OCI-LY1 (cell line): ENCODE measurements around the gene ATP8A2.
"Not testable (repeated sequence)": the region's sequence is repeated elsewhere in the genome, so short reads cannot be mapped to it uniquely, and the experiment has no call there.

ENCODE experiments used
- H2AFZ ChIP-seq: fragments of 200-600 bp; sonication (generic), shearing (Covaris generic); 2 replicates; pipeline ENCODE4 v1.6.0; 2014; ENCODE audit warnings: antibody characterized with exemption, mild to moderate bottlenecking, low read length
- H3F3A ChIP-seq: fragments of 200-600 bp; sonication (generic), shearing (Covaris generic); 2 replicates; pipeline ENCODE4 v1.6.0; 2014; ENCODE audit warnings: mild to moderate bottlenecking, antibody characterized with exemption, low read length, moderate library complexity; ENCODE audit not compliant: insufficient read depth
- H3K27ac ChIP-seq: fragments of 200-600 bp; sonication (generic); 2 replicates; pipeline ENCODE4 v1.5.1; 2014; ENCODE audit warnings: low read length, mixed run types, mild to moderate bottlenecking, low read depth; ENCODE audit not compliant: poor library complexity, severe bottlenecking
- H3K27me3 ChIP-seq: fragments of 200-600 bp; sonication (generic); 2 replicates; pipeline ENCODE4 v1.6.0; 2014; ENCODE audit warnings: antibody characterized with exemption, mild to moderate bottlenecking, low read length, moderate library complexity; ENCODE audit not compliant: insufficient read depth
- H3K36me3 ChIP-seq: fragments of 200-600 bp; sonication (generic); 2 replicates; pipeline ENCODE4 v1.6.1; 2014; ENCODE audit warnings: mild to moderate bottlenecking, antibody characterized with exemption, low read length, moderate library complexity, mixed read lengths; ENCODE audit not compliant: insufficient read depth
- H3K4me1 ChIP-seq: fragments of 200-600 bp; sonication (generic); 2 replicates; pipeline ENCODE4 v1.5.1; 2014; ENCODE audit warnings: mild to moderate bottlenecking, low read length, moderate library complexity; ENCODE audit not compliant: insufficient read depth, severe bottlenecking
- H3K4me2 ChIP-seq: fragments of 200-600 bp; sonication (generic), shearing (Covaris generic); 2 replicates; pipeline ENCODE4 v1.6.1; 2014; ENCODE audit warnings: low read length
- H3K4me3 ChIP-seq: fragments of 200-600 bp; sonication (generic); 2 replicates; pipeline ENCODE4 v1.5.1; 2014; ENCODE audit warnings: low read length, low read depth, mild to moderate bottlenecking, mixed read lengths; ENCODE audit not compliant: poor library complexity, severe bottlenecking
- H3K79me2 ChIP-seq: fragments of 200-600 bp; shearing (Covaris generic); 2 replicates; pipeline ENCODE4 v1.6.1; 2016; ENCODE audit warnings: mixed run types, low read length, mixed read lengths; ENCODE audit not compliant: insufficient read depth
- H3K9ac ChIP-seq: fragments of 200-600 bp; sonication (generic), shearing (Covaris generic); 2 replicates; pipeline ENCODE4 v1.6.1; 2014; ENCODE audit warnings: mild to moderate bottlenecking, low read length, mixed read lengths
- H3K9me2 ChIP-seq: fragments of 200-600 bp; sonication (generic), shearing (Covaris generic); 2 replicates; pipeline ENCODE4 v1.6.1; 2014; ENCODE audit warnings: low read depth, mild to moderate bottlenecking, low read length, mixed read lengths
- H3K9me3 ChIP-seq: fragments of 200-600 bp; shearing (Covaris generic); 2 replicates; pipeline ENCODE4 v1.6.1; 2014; ENCODE audit warnings: low read length, mixed read lengths
- H4K20me1 ChIP-seq: fragments of 200-600 bp; sonication (generic), shearing (Covaris generic); 2 replicates; pipeline ENCODE4 v1.6.0; 2016; ENCODE audit warnings: mild to moderate bottlenecking, low read length; ENCODE audit not compliant: insufficient read depth
- CTCF ChIP-seq: fragments of 200-600 bp; sonication (generic), shearing (Covaris generic); IDR thresholded peaks from 2 replicates; pipeline ENCODE4 v1.5.1; 2017; ENCODE audit warnings: mild to moderate bottlenecking, antibody characterized with exemption, low read length, moderate library complexity, mixed read lengths
- EZH2 ChIP-seq: fragments of 200-600 bp; sonication (generic), shearing (Covaris generic); IDR thresholded peaks from 2 replicates; pipeline ENCODE4 v1.8.0; 2017; ENCODE audit warnings: borderline replicate concordance, mixed run types, mild to moderate bottlenecking, antibody characterized with exemption, low read length, moderate library complexity, mixed read lengths

ATP8A2 gene

GRCh38 chr13:25503856-25504255 lies 132.1 kb downstream of the ATP8A2 start:
- H3K4me3 ChIP-seq, result no peak overlapping the region
- no peaks in the 10 kb centered on the region for H3F3A ChIP-seq
- no peak overlapping the region for H3K27ac ChIP-seq
- H3K9ac ChIP-seq, result no peak overlapping the region
- H3K79me2 ChIP-seq, result no peaks in the 10 kb centered on the region
- H3K4me1 ChIP-seq, result no peaks in the 10 kb centered on the region
- H2AFZ ChIP-seq, result no peak overlapping the region
- TF ChIP-seq EZH2 (no peak), CTCF (no peak)
- H3K9me3 ChIP-seq, result no peaks in the 10 kb centered on the region
- H3K36me3 ChIP-seq, result no peaks in the 10 kb centered on the region
- H3K9me2 ChIP-seq, result no peaks in the 10 kb centered on the region
- no peak overlapping the region for H3K4me2 ChIP-seq
- no peaks in the 10 kb centered on the region for H4K20me1 ChIP-seq
- no peaks in the 10 kb centered on the region; the same call in 1 of the 2 replicates for H3K27me3 ChIP-seq

- no peaks in the 10 kb centered on the region for H3K27me3 ChIP-seq
- no peaks in the 10 kb centered on the region for H3K4me1 ChIP-seq
- no peaks in the 10 kb centered on the region for H3K9me2 ChIP-seq
- H3K79me2 ChIP-seq, result no peaks in the 10 kb centered on the region
- no peaks in the 10 kb centered on the region for H4K20me1 ChIP-seq
- H3F3A ChIP-seq, result no peaks in the 10 kb centered on the region
- H3K9me3 ChIP-seq, result peaks cover 5% of the 10 kb centered on the region; the same call in 1 of the 2 replicates
- H2AFZ ChIP-seq, result no peak overlapping the region
- TF ChIP-seq EZH2, result no peak
- no peaks in the 10 kb centered on the region for H3K36me3 ChIP-seq
- no peak overlapping the region for H3K4me3 ChIP-seq
- no peak overlapping the region for H3K9ac ChIP-seq
- H3K27ac ChIP-seq, result no peak overlapping the region
- H3K4me2 ChIP-seq, result no peak overlapping the region
These were observed 136.1 kb downstream of the ATP8A2 start for GRCh38 chr13:25507841-25508240.

- not testable (repeated sequence) for H3K4me3 ChIP-seq, H3K9ac ChIP-seq, H3K36me3 ChIP-seq, H3K27me3 ChIP-seq, H3K27ac ChIP-seq, H3K9me3 ChIP-seq, H3K4me2 ChIP-seq, H3K4me1 ChIP-seq, H3K79me2 ChIP-seq, H3F3A ChIP-seq, H2AFZ ChIP-seq, H4K20me1 ChIP-seq, H3K9me2 ChIP-seq
These were observed 141.3 kb downstream of the ATP8A2 start for GRCh38 chr13:25513060-25513459.

GRCh38 chr13:25518441-25518840 lies 146.7 kb downstream of the ATP8A2 start:
- no peaks in the 10 kb centered on the region for H4K20me1 ChIP-seq
- no peaks in the 10 kb centered on the region for H3K4me1 ChIP-seq
- H3K79me2 ChIP-seq, result no peaks in the 10 kb centered on the region
- no peaks in the 10 kb centered on the region for H3K9me2 ChIP-seq
- no peak overlapping the region for H3K4me2 ChIP-seq
- no peaks in the 10 kb centered on the region for H3F3A ChIP-seq
- TF ChIP-seq EZH2, result no peak
- TF ChIP-seq CTCF, result no peak
- no peak overlapping the region for H2AFZ ChIP-seq
- no peak overlapping the region for H3K27ac ChIP-seq
- H3K27me3 ChIP-seq, result no peaks in the 10 kb centered on the region
- no peaks in the 10 kb centered on the region for H3K9me3 ChIP-seq
- no peaks in the 10 kb centered on the region for H3K36me3 ChIP-seq
- no peak overlapping the region for H3K4me3 ChIP-seq
- no peak overlapping the region for H3K9ac ChIP-seq
